Loucy (cell line): ENCODE results near the gene PPP2R5B.

Experiments used
- H2AFZ ChIP-seq: fragments of 200-600 bp; sonication (generic); 2 replicates; pipeline ENCODE4 v1.6.0; 2016; ENCODE audit warnings: antibody characterized with exemption, mild to moderate bottlenecking, low read length, moderate library complexity
- H3F3A ChIP-seq: fragments of 200-600 bp; 2 replicates; pipeline ENCODE4 v1.6.0; 2016; ENCODE audit warnings: antibody characterized with exemption, low read depth, mild to moderate bottlenecking
- H3K27me3 ChIP-seq: fragments of 200-600 bp; sonication (generic); 2 replicates; pipeline ENCODE4 v1.6.1; 2014; ENCODE audit warnings: low read length, mild to moderate bottlenecking; ENCODE audit not compliant: insufficient read depth, poor library complexity, severe bottlenecking
- H3K36me3 ChIP-seq: fragments of 200-600 bp; sonication (generic); 2 replicates; pipeline ENCODE4 v1.6.1; 2016; ENCODE audit warnings: low read length; ENCODE audit not compliant: insufficient read depth
- H3K4me1 ChIP-seq: fragments of 200-600 bp; sonication (generic); 2 replicates; pipeline ENCODE4 v1.5.1; 2014; ENCODE audit warnings: low read length, mild to moderate bottlenecking; ENCODE audit not compliant: insufficient read depth, poor library complexity, severe bottlenecking
- H3K4me2 ChIP-seq: fragments of 200-600 bp; sonication (generic); 2 replicates; pipeline ENCODE4 v1.6.0; 2014; ENCODE audit warnings: antibody characterized with exemption, low read length, low read depth, mild to moderate bottlenecking; ENCODE audit not compliant: poor library complexity, severe bottlenecking
- H3K4me3 ChIP-seq: fragments of 200-600 bp; sonication (generic); 2 replicates; pipeline ENCODE4 v1.5.1; 2014; ENCODE audit warnings: low read length, mild to moderate bottlenecking, mixed read lengths; ENCODE audit not compliant: poor library complexity, severe bottlenecking
- H3K79me2 ChIP-seq: fragments of 200-600 bp; sonication (generic); 2 replicates; pipeline ENCODE4 v1.6.1; 2014; ENCODE audit warnings: low read length; ENCODE audit not compliant: insufficient read depth
- H3K9ac ChIP-seq: fragments of 200-600 bp; sonication (generic); 2 replicates; pipeline ENCODE4 v1.6.0; 2014; ENCODE audit warnings: mild to moderate bottlenecking, low read depth, low read length, moderate library complexity; ENCODE audit not compliant: poor library complexity, severe bottlenecking
- H3K9me2 ChIP-seq: fragments of 200-600 bp; sonication (generic); replicated peaks from 2 replicates; pipeline ENCODE4 v1.6.1; 2016; ENCODE audit warnings: low read depth, low read length, mixed read lengths
- H3K9me3 ChIP-seq: fragments of 200-600 bp; sonication (generic); 2 replicates; pipeline ENCODE4 v1.6.1; 2014; ENCODE audit warnings: mild to moderate bottlenecking, antibody characterized with exemption, low read length, low read depth; ENCODE audit not compliant: insufficient read depth
- H4K20me1 ChIP-seq: fragments of 200-600 bp; sonication (generic); 2 replicates; pipeline ENCODE4 v1.6.0; 2014; ENCODE audit warnings: antibody characterized with exemption, low read length, mild to moderate bottlenecking; ENCODE audit not compliant: insufficient read depth, poor library complexity, severe bottlenecking
- CTCF ChIP-seq: fragments of 200-600 bp; sonication (generic); conservative IDR thresholded peaks from 2 replicates; pipeline ENCODE4 v1.5.1; 2014; ENCODE audit warnings: mild to moderate bottlenecking, antibody characterized with exemption, low read length
- EZH2phosphoT487 ChIP-seq: fragments of 200-600 bp; IDR thresholded peaks from 2 replicates; pipeline ENCODE4 v1.6.1; 2018; ENCODE audit warnings: antibody characterized with exemption, mild to moderate bottlenecking, moderate library complexity, borderline replicate concordance

PPP2R5B gene

GRCh38 chr11:64914123-64914522 lies 10.4 kb upstream of the PPP2R5B start:
- no peaks in the 10 kb centered on the region for H3K27me3 ChIP-seq
- H3K9me2 ChIP-seq = no peaks in the 10 kb centered on the region
- no peak overlapping the region for H3K9ac ChIP-seq
- H3K4me1 ChIP-seq = peaks cover 18% of the 10 kb centered on the region
- no peaks in the 10 kb centered on the region for H3K9me3 ChIP-seq
- H3K79me2 ChIP-seq = peaks cover 19% of the 10 kb centered on the region
- no peak for TF ChIP-seq CTCF
- no peak for TF ChIP-seq EZH2phosphoT487
- H3K4me3 ChIP-seq = no peak overlapping the region
- no peaks in the 10 kb centered on the region for H3F3A ChIP-seq
- no peaks in the 10 kb centered on the region for H4K20me1 ChIP-seq
- no peak overlapping the region for H2AFZ ChIP-seq
- H3K36me3 ChIP-seq = peaks cover 5% of the 10 kb centered on the region; the same call in 1 of the 2 replicates
- no peak overlapping the region for H3K4me2 ChIP-seq

GRCh38 chr11:64915376-64915887 lies 9.1 kb upstream of the PPP2R5B start:
- Histone ChIP-seq H3F3A (no peaks in the 10 kb centered on the region), H3K36me3 (peaks cover 5% of the 10 kb centered on the region; the same call in 1 of the 2 replicates), H3K4me2 (peak overlapping the region; percentile 92), H2AFZ (no peak overlapping the region), H3K9me2 (no peaks in the 10 kb centered on the region), H3K4me3 (peak overlapping the region; percentile 81), H3K9me3 (no peaks in the 10 kb centered on the region), H3K79me2 (peaks cover 19% of the 10 kb centered on the region), H3K9ac (peak overlapping the region; percentile 95), H3K4me1 (peaks cover 18% of the 10 kb centered on the region), H3K27me3 (no peaks in the 10 kb centered on the region), H4K20me1 (no peaks in the 10 kb centered on the region)
- no peak for TF ChIP-seq EZH2phosphoT487
- TF ChIP-seq CTCF = no peak

- H3K9me3 ChIP-seq = no peaks in the 10 kb centered on the region
- H3K4me2 ChIP-seq = peak overlapping the region; percentile 92
- peak overlapping the region; percentile 47; the same call in 1 of the 2 replicates for H2AFZ ChIP-seq
- H3K27me3 ChIP-seq = no peaks in the 10 kb centered on the region
- TF ChIP-seq EZH2phosphoT487 = no peak
- no peak for TF ChIP-seq CTCF
- no peaks in the 10 kb centered on the region for H3K9me2 ChIP-seq
- peaks cover 18% of the 10 kb centered on the region for H3K4me1 ChIP-seq
- H3K36me3 ChIP-seq = no peaks in the 10 kb centered on the region; the same call in 1 of the 2 replicates
- no peaks in the 10 kb centered on the region for H3F3A ChIP-seq
- H4K20me1 ChIP-seq = no peaks in the 10 kb centered on the region
- peak overlapping the region; percentile 81 for H3K4me3 ChIP-seq
- peak overlapping the region; percentile 95 for H3K9ac ChIP-seq
- H3K79me2 ChIP-seq = peaks cover 19% of the 10 kb centered on the region
These were observed 8.3 kb upstream of the PPP2R5B start for GRCh38 chr11:64916040-64916774.
